Measurements from ENCODE around the gene ENDOG.
A peak's percentile ranks its signal among the peaks of the same experiment; 100 is the strongest.
"Not testable (repeated sequence)": the region's sequence is repeated elsewhere in the genome, so short reads cannot be mapped to it uniquely, and the experiment has no call there.

ENDOG gene

DNA sequence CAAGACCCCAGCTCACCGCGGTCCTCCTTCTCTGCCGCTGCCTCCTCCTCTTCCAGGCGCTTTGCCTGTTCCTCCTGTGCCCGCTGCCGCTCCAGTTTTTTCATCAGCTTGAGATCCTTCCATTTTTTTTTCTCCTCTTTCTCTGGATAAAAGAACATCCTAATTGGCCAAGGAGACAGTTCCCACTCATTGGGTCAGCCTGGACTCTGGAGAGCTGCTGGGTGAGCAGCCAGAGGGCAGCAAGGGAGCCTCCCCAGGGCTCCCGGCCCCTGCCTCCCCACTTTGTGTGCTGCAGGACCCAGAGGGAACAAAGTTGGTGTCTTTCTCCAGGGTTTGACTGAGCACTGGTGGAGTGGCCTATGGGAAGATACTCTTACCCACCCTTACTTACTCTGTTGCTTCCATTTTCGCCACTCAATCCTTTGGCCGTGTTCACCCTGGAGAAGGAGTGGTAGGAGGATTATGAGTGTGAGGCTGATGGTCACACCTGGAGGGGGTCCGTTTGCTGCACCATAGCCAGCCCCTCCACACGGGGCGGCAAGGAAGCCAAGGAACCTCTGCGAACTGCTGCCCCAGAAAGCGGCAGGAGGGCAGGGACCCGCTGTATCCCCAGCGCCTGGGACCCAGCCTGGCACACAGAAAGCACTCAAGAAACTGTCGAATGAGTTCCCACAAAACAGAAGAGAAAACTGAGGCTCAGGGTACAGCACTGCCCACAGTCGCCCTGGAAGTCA lies 10.6 kb downstream of the ENDOG start:
- no peak for DNase-seq (ENCODE audit: low read depth)

DNA sequence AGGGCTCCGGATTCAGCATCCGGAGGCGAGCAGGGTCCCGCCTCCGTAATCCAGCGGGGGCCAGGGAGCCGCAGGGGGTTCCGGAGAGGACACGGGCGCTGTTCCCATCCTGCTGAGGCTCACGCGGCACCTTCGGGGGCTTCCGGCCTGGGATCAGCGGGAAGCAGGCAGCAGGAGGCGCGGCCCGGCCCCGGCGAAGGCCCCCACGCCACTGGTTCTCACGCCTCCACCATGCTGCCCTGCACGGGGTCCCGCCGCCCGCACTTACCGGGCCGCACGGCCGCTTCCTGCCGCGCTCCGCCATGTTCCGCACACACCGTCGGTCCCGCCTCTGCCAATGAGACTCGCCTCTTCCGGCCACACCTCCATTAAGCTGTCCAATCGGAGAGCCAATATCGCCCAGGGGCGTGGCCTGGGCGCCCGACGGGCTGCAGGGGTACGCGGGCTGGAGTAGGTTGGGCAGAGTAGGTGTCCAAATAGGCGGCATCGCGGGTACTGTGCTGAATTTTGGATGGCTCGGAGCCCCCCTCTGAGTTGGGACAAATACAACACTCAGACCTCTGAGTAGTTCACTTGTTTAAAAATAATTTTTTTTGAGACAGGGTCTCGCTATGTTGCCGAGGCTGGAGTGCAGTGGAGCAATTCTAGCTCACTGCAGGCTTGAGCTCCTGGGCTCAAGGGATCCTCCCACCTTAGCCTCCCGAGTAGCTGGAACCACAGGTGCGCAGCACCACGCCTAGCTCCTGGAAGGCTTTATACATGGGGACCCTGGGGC lies 11.4 kb downstream of the ENDOG start, which contains the start of gene SPOUT1:
TSS of gene SPOUT1 (minus strand) at position 318 of the 775 bp plus-strand sequence. CDS start at position 304, 14 bp downstream.
- peak; percentile 72 for DNase-seq (ENCODE audit: low read depth)

DNA sequence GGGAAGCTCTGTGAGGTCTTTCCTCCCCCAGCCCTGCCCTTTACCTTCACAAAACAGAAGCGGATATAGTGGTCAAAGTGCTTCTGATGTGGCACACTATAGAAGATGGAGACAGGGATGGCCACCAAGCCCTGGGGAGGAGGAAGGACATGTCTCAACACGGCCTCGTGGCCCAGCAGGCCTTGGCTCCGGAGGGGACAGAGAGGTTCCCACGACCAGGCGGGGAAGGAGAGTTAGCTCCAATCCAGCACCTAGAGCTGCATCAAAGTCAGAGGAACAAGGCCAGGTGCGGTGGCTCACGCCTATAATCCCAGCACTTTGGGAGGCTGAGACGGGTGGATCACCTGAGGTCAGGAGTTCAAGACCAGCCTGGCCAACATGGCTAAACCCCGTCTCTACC lies 15.4 kb downstream of the ENDOG start:
- no peak for DNase-seq (ENCODE audit: low read depth)

DNA sequence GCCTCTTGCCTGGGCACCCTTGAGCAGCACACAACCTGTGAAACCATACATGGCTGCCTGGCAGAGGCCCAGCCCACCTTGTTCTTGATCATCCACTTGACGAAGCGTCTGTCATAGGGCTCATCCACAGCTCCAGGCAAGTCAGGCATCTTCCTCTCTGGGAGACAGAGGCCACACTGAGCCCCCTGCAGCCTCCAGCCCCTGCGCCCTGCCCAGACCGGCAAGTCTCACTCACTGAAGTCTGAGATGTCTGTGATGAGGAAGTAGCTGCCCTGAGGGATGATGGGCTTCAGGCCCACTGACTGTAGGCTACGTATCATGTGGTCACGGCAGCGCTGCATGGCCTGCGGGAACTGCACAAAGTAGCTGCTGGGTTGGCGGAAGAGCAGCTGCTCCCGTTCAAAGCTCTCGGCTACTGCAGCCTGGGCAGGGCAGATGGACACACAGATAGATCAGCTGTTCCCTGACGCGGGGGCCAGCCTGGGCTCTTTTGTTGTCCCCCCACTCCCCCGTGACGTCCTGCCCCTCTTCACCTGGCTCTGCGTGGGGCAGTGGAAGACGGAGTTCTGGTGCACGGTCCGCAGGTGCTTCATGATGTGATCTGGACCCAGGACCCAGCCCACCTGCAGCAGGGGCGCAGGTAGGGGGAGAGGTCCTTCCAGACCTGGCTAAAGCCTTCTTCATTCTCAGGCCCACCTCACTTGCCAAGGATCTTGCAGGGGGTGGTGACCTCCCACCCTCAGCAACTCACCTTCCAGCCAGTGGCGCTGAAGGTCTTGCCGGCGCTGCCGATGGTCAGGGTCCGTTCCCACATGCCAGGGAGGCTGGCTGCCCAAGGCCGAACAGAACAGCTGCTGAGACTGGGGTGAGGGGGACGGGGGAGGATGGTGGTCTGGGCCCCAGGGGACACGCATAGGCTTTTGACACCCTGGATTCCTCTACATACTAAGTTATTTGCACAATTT lies 17.2 kb downstream of the ENDOG start:
- DNase-seq (ENCODE audit: low read depth): no peak

DNA sequence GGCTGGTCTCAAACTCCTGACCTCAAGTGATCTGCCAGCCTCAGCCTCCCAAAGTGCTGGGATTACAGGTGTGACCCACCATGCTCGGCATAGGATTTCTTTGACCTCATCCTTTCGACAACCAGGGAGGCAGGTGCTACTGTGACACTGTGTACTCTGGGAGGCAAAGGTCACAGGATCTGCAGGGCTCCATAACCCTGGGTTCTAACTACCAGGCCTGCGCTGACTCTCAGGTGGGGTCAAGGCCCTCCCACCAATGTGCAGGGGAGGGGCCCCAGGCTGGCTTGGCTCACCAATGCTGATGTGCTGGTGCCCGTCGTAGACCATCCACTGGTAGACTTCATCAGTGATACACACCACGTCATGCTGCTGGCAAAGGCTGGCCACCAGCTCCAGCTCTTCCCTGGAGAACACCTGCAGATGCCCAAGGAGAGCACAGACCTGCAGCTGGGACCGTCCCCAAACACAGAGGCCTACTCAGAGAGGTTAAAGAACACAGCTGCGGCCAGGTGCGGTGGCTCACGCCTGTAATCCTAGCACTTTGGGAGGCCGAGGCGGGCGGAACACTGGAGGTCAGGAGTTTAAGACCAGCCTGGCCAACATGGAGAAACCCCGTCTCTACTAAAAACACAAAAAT lies 18.3 kb downstream of the ENDOG start:
- DNase-seq (ENCODE audit: low read depth): no peak

DNA sequence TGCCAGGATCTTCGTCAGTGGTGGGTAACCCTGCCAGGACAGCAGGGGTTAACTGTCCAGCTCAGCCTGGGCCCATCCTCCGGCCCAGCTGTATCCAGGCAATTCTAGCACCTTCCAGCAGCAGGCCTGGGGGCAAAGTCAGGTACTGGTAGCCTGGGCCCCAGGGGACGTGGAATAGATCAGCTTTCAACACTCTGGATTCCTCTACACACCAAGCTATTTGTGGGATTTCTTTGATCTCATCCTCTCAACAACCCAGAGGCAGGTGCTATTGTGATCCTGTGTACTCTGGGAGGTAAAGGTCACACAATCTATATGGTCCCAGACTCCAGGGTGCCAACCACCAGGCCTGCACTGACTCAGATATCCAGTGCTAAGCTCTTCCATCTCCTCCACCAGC lies 20.0 kb downstream of the ENDOG start:
- DNase-seq (ENCODE audit: low read depth): no peak

DNA sequence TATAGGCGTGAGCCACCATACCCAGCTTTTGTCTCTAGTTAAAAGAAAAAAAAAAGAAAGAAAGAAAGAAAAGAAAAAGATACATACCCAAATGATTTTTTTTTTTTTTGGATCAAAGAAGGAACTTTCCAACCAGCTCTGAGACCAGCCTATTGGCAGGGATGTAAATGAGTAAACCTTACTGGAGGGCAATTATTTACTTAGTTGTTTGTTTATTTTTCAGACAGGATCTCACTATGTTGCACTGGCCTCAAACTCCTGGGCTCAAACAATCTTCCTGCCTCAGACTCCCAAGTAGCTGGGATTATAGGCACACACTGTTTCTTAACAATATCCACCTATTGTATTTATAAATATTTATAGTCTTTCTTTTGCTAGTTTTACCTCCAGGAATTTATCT lies 22.2 kb downstream of the ENDOG start:
- DNase-seq (ENCODE audit: low read depth): no peak

DNA sequence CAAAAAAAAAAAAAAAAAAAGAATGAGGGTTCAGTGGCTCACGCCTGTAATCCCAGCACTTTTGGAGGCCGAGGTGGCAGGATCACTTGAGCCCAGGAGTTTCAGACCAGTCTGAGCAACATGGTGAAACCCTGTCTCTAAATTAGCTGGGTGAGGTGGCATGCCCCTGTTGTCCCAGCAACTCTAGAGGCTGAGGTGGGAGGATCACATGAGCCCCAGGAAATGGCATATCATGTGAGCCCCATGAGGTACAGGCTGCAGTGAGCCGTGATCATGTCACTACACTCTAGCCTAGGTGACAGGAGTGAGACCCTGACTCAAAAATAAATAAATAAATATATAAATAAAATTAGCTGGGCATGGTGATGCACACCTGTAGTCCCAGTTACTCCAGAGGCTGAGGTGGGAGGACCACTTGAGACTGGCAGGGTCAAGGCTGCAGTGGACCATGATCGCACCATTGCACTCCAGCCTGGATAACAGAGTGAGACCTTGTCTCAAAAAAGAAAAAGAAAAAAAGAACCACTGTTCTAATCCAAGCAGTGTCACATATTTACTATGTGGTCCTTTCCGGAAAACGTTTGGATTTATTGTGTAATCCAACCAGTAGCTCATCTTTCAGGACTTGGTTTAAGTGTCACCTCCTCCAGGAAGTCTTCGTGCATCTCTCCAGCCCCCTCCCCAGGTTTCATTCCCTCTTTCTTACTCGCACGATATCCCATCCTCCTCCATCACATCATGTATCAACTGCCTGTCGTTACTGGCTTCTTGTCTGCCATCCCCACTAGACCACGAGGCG lies 23.6 kb downstream of the ENDOG start:
- no peak for DNase-seq (ENCODE audit: low read depth)

DNA sequence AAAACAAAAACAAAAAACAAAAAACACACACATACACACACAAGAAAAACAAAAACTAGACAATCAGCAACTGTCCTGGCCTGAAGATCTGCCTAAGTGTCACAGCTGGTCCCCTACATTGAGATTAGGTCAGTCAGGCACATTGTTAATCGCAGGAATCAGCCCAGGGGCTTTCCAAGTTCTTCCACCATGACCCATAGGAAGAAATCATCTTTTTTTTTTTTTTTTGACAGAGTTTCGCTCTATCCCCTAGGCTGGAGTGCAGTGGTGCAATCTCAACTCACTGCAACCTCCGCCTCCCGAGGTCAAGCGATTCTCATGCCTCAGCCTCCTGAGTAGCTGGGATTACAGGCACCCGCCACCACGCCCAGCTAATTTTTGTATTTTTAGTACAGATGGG lies 24.9 kb downstream of the ENDOG start:
- not testable (repeated sequence) for DNase-seq (ENCODE audit: low read depth)

DNA sequence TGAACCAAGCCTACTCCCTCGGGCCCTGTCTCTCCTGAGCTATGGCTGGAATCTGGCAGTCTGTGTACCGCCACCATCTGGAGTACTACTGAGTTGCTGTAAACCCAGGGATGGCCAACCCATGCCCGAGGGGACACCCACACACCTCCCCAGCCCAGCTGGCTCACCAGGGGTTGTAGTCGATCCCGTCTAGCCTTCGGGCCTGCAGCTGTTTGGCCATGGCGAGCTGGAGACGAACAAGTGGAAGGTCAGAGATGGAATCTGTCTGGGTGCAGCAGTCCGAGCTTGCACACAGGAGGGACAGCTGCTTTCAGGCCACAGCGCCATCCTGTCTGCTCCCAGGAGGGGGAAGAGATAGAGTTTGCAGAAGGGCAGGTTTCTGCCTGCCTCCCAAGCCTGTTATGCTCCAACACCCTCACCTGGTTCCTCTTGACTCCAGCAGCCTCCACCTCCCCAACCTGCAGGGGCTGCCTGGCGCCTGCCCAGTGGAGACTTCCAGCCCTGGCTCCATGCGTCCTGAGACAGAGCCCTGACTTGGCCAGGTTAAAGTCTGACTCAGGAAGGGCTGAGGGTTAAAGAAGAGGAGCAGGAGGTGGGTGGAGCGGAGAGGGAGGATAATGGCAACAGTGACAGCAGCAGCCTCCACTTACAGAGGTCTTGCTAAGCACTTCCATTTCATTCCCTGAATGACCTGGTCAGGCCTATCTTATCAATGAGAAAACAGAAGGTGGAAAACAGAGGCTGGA lies 27.1 kb downstream of the ENDOG start:
- no peak for DNase-seq (ENCODE audit: low read depth)

DNA sequence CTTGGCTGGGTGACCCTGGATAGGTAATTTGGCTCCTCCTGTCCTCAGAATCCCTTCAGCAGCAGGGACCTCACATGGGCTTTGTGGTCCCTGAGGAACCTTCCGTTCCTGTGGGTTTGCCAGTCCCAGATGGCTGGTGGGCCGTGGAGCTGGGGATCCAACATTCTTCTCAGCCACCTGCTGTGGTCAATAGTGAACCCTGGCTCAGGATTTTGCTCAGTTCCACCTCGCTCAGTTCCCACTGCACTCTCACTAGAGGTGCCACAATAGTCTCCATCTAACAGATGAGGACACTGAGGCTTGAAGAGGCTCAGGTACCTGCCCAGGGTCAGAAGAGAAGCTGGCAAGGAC lies 28.4 kb downstream of the ENDOG start:
- no peak for DNase-seq (ENCODE audit: low read depth)

DNA sequence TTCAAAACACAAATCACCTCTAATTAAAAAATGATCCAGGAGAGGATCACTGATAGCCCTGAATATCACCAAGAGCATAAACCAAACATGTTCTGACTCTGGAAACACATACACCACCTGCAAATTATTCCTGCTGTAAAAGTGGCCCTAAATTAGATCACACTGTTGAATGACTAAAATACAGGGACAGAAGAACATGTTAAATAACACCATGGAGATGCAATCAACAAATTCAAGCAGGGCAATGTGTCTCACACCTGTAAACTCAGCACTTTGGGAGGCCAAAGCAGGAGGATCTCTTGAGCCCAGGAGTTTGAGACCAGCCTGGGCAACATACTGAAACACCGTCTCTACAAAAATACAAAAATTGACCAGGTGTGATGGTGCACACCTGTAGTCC lies 29.5 kb downstream of the ENDOG start:
- no peak for DNase-seq (ENCODE audit: low read depth)

DNA sequence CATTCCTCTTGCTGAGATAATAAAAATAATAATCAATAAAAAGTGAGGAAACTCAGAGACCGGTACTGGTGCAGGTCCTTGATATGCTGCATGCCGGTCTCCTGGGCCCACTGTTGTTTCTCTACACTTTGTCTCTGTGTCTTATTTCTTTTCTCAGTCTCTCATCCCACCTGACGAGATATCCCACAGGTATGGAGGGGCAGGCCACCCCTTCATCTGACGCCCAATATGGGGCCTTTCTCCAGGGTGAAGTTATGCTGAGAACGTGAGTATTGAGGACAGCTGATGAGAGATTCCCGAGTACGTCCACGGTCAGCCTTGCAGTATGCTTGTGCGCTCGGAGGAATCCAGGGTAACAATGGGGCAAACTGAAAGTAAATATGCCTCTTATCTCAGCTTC lies 32.7 kb downstream of the ENDOG start:
- not testable (repeated sequence) for DNase-seq (ENCODE audit: low read depth)

DNA sequence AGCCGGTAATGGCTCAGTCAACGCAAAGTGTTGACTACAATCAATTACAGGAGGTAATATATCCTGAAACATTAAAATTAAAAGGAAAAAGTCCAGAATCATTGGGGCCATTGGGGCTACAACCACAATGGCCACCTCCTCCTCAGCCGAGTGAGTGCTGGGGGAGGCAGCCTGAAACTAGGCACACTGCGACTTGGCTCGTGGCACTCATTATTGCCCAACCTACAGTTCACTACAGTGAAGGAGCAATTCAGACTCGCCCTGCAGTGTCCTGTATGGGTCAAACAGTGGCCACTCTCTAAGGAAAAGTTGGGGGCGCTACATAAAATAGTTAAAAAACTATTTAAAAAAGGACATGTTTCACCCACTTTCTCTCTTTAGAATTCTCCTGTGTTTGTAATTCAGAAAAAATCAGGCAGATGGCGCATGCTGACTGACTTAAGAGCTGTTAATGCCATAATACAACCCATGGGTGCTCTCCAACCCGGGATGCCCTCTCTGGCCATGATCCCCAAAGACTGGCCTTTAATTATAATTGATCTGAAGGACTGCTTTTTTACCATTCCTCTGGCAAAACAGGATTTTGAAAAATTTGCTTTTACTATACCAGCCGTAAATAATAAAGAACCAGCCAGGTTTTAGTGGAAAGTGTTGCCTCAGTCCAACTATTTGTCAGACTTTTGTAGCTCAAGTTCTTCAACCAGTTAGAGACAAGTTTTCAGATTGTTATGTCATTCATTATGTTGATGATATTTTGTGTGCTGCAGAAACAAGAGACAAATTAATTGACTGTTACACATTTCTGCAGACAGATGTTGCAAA lies 33.7 kb downstream of the ENDOG start:
- not testable (repeated sequence) for DNase-seq (ENCODE audit: low read depth)

DNA sequence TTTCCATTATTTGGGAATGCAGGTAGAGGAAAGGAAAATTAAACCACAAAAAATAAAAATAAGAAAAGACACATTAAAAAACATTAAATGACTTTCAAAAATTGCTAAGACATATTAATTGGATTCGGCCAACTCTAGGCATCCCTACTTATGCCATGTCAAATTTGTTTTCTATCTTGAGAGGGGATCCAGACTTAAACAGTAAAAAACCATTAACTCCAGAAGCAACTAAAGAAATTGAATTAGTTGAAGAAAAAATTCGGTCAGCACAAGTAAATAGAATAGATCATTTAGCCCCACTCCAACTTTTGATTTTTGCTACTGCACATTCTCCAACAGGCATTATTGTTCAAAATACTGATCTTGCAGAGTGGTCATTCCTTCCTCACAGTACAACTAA lies 34.3 kb downstream of the ENDOG start:
- DNase-seq (ENCODE audit: low read depth): not testable (repeated sequence)

DNA sequence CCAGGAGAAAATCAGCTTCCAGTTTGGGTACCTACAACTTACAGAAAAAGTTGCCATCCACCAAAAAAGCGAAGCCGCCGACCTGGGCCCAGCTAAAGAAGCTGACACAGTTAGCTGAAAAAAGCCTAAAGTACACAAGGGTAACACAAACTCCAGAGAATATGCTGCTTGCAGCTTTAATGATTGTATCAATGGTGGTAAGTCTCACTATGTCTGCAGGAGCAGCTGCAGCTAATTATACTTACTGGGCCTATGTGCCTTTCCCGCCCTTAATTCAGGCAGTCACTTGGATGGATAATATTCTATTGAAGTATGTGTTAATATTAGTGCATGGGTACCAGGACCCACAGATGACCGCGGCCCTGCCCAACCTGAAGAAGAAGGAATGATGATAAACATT lies 36.2 kb downstream of the ENDOG start:
- DNase-seq (ENCODE audit: low read depth): not testable (repeated sequence)

DNA sequence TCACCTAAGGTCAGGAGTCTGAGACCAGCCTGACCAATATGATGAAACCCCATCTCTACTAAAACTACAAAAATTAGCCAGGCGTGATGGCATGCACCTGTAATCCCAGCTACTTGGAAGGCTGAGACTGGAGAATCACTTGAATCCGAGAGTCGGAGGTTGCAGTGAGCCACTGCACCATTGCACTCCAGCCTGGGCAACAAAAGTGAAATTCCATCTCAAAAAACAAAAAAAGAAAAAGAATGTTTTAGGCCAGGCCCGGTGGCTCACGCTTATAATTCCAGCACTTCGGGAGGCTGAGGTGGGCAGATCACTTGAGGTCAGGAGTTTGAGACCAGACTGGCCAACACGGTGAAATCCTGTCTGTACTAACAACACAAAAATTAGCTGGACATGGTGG lies 40.2 kb downstream of the ENDOG start:
- DNase-seq (ENCODE audit: low read depth): not testable (repeated sequence)

DNA sequence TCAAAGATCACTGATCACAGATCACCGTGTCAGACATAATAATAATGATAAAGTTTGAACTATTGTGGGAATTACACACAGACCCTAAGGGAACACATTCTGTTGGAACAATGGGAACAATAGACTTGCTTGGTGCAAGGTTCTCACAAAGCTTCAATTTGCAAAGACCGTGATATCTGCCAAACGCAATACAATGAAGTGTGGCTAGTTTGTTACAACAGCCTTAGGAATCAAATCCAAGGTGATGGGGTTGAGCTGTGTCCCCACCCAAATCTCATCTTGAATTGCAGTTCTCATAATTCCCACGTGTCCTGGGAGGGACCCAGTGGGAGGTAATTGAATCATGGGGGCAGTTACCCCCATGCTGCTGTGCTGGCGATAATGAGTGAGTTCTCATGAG lies 42.6 kb downstream of the ENDOG start:
- DNase-seq (ENCODE audit: low read depth): no peak

DNA sequence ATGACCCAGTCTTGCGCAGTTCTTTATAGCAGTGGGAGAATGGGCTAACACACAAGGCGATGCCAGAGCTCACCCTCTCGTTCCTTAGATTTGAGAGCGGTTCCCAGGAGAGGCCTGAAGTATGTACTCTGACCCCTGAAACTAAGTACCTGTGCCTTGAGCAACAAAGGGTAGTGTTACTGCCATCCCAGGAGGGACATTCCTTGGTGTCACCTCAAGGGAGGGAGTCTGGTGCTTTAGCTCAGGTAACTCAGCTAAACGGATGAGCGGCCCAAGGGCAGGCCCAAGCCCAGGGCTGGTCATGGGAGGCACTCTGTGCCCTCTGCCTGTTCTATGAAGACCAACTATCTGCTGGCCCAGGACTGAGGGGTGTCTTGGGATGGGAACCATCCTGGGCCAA lies 43.2 kb downstream of the ENDOG start:
- DNase-seq (ENCODE audit: low read depth): no peak

Measured in HS-5 (cell line).